Smooth muscle cell of the pulmonary artery (primary cell): ENCODE measurements around the gene SRF. TPM values are rescaled to one million over a fixed set of nuclear protein-coding genes. Genes with fewer than 3 reads are reported as not detected.

Experiments
- total RNA-seq: library from RNA; depleted of rRNA; stranded (reverse); fragments of >200 nt; gene quantifications from 2 replicates; pipeline ENCODE4 v1.2.3, GENCODE V29; 2014

Gene SRF
- total RNA-seq, result 19.1 and 27.0 TPM in 2 replicates

GRCh38 chr6:43170931-43171706, at the start of gene SRF:
SRF (plus strand) TSS chr6:43171269; CDS start chr6:43171657, 388 bp downstream.

GRCh38 chr6:43181942-43182860, 11.1 kb downstream of the SRF start, which contains the start of gene CUL9:
CUL9 (plus strand) TSS chr6:43182196; CDS start chr6:43184311, 2,115 bp downstream.

GRCh38 chr6:43228951-43229802, 58.1 kb downstream of the SRF start, which contains the start of gene DNPH1:
DNPH1 (minus strand) TSS chr6:43229481; CDS start chr6:43229456, 25 bp downstream.

Other genes starting within 250 kb of the SRF start
- gene CNPY3, start 241.8 kb upstream of the SRF start, total RNA-seq, result 49.1 and 62.5 TPM in 2 replicates
- 0.13 and 0.36 TPM in 2 replicates for gene GNMT, start 210.5 kb upstream of the SRF start, total RNA-seq
- 35.5 and 61.3 TPM in 2 replicates for gene PEX6, start 192.1 kb upstream of the SRF start, total RNA-seq
- gene PPP2R5D, start 186.7 kb upstream of the SRF start, total RNA-seq, result 30.0 and 39.8 TPM in 2 replicates
- 49.3 and 53.0 TPM in 2 replicates for gene MEA1, start 157.3 kb upstream of the SRF start, total RNA-seq
- gene KLHDC3, start 157.0 kb upstream of the SRF start, total RNA-seq, result 59.1 and 86.7 TPM in 2 replicates
- 57.6 and 63.3 TPM in 2 replicates for gene RRP36, start 149.6 kb upstream of the SRF start, total RNA-seq
- gene CUL7, start 117.4 kb upstream of the SRF start, total RNA-seq, result 68.9 and 77.8 TPM in 2 replicates
- gene MRPL2, start 111.8 kb upstream of the SRF start, total RNA-seq, result 16.3 and 19.5 TPM in 2 replicates
- gene KLC4, start 111.6 kb upstream of the SRF start, total RNA-seq, result 19.8 and 24.2 TPM in 2 replicates
- 36.5 and 85.2 TPM in 2 replicates for gene PTK7, start 95.0 kb upstream of the SRF start, total RNA-seq
- gene CUL9, start 10.9 kb downstream of the SRF start, total RNA-seq, result 28.3 and 41.0 TPM in 2 replicates
- 29.1 and 40.7 TPM in 2 replicates for gene DNPH1, start 58.2 kb downstream of the SRF start, total RNA-seq
- 0.07 TPM in 1 of 2 replicates, not detected in the other for gene TTBK1, start 72.2 kb downstream of the SRF start, total RNA-seq
- gene SLC22A7, start 127.0 kb downstream of the SRF start, total RNA-seq, result not detected in 2 replicates
- gene CRIP3, start 137.6 kb downstream of the SRF start, total RNA-seq, result 0.39 TPM in 1 of 2 replicates, not detected in the other
- 8.0 and 9.5 TPM in 2 replicates for gene ZNF318, start 198.4 kb downstream of the SRF start, total RNA-seq